Medulla oblongata (tissue), 1 donor: Measurements from ENCODE around the gene MED22.
"Not testable (repeated sequence)": the region's sequence is repeated elsewhere in the genome, so short reads cannot be mapped to it uniquely, and the experiment has no call there.

ENCODE experiments used
- DNase-seq: peaks from one replicate; pipeline ENCODE4 v3.0.0-alpha.2; 2015; ENCODE audit errors: extremely low spot score

Gene MED22

DNA sequence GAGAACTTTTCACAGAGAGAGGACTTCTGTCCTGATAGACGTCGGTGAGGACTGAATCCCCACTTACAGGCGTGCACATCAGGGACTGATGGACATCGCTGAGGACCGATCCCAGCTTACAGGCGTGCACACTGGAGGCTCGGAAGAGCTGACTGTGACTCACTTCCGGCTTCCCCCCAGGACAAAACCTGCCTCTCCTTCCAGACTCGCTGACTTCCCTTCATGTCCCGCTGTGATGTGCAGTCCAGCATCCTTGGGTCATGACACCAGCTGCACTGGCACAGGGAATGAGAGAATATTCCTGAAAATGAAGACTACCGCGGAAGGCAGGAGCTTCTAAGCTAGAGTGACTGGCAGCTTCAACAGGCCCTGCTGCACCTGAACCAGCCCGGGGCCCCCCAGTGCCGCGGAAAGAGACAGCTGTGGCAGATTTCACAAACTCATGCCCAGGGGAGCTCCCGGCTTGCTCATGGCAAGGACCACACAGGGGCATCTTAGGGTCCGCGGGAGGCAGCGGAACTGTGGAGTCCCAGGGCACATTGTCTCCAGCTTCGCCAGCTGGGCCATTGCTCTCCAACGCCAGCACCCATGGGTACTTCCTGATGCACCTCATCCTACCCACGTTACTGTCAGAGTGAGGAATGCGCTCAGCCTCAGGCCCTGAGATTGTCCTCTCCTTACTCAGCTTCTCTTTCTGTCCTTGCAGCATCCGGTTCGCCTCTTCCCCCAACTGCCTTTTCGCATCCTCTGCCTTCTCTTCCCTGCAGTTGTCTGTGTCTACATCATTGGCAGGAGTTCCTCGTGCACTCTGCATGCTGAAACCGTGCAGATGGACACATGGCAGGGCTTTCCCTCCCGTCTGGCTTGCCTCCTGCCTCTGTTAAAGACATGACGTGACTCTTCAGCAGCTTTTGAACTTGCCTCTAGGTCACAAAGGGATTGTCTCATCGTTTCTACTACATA lies 41.4 kb downstream of the MED22 start:
- DNase-seq: no peak

DNA sequence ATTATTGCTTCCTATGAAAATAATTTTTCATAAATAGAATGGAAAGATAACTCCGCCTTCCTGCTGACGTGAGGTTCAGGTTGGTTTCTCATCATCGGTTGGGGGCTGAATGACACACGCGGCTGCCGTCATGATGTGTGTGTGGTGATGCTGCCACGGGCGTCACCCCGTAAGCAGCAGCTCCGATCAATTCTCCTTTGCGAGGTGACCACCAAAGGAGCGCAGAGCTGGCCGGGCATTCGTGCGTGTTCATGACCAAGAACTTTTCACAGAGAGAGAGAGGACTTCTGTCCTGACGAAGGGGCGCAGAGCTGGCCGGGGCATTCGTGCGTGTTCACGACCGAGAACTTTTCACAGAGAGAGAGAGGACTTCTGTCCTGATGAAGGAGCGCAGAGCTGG lies 42.2 kb downstream of the MED22 start:
- no peak for DNase-seq

DNA sequence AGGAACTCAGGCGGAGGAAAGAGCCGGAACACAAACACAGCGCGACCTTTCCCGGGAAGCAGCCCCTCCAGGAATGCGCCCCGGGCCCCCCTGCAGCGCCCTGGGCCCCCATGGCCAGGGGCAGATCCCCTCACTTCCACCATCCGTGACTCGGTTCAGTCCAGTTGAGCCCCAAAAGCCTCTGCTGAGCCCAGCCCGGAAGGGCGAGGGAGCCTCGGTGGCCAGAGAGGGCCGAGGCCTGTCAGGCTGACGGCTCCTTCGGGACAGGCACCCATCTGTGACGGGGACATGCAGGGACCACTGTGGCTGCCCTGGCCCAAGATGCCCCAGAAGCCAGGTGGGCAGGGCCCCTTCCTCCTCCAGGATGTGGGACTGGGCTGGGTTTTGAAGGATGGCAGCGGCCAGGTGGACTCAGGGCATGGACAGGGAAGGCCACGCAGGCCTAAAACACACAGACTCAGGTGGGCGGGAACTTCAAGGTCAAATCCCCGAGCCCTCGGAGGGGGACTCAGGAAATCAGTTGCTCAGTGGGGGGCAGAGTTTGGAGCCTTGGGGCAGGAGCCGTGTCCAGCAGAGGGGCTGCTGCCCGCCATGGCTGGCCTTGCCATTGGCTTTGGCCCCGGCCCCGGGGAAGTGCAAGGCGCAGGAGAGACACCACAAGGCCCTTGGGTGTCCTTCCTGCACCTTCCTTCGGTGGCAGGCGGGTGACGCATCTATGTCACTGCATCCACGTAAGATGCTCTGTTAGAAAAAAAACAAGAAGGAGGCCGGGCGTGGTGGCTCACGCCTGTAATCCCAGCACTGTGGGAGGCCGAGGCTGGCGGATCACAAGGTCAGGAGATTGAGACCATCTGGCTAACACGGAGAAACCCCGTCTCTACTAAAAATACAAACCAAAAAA lies 43.2 kb downstream of the MED22 start:
- no peak for DNase-seq

GRCh38 chr9:133304158-133304470 lies 43.8 kb downstream of the MED22 start:
- no peak for DNase-seq

GRCh38 chr9:133303266-133304157 lies 44.4 kb downstream of the MED22 start:
- DNase-seq: no peak

- DNase-seq: no peak
These were observed 46.4 kb downstream of the MED22 start for GRCh38 chr9:133301253-133302230.

DNA sequence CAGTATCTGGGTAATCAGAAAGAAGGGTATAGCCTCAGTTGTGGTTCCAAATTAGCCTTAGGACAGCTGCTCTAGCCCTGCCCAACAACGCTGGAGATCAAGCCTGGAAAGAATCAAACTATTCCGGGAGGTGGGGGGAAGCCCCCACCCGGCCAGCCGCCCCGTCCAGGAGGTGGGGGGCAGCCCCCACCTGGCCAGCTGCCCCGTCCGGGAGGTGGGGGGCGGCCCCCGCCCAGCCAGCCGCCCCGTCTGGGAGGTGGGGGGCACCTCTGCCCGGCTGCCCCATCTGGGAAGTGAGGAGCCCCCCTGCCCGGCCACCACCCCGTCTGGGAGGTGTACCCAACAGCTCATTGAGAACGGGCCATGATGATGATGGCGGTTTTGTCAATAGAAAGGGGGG lies 47.9 kb downstream of the MED22 start:
- not testable (repeated sequence) for DNase-seq

- no peak for DNase-seq
These were observed 53.7 kb downstream of the MED22 start for GRCh38 chr9:133294257-133294656.

DNA sequence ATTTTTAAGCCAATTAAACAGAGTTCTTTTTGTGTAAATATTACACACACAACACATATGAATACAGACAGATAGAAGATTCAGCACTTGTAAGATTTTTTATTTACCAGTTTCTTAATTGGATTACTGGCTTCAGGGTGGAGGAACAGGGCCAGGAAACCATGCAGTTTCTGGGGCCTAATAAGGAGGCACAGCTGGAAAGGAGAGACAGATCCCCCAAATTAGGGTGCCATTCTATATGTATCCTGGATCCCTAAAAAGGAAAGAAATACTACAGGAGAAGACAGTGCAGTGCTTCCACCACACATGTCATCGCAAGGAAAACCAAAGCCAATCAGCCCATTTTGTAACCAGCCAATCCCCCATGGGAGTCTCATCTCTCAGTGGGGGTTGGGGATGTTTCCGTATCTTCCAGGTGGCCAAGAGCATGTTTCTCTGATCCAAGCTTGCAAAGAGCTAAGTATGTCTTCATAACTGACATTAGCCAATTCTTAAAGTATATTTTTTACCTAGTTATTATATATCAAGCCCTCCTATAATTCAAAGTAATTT lies 57.1 kb downstream of the MED22 start:
- DNase-seq: no peak
